ENCODE data around the gene IRF6.

The IRF6 gene

DNA sequence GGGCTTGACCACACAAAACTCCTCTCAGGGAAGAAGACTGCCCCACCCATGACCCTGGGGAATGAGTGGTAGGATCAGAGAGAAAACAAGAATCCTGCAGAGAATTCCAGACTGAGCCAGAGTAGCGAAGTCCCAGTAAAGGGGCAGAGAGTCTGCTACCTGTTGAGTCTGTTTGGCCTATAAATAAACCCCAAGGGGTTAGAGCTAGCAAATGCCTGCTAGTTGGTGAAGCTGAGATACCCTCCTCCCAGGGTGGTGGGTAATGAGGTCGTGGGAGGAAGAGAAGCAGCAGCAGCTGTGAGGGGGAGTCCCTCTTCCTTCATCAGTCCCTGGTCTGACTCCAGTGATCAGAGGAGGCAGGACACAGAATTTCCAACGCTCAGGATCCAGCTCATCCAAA lies 47.5 kb downstream of the IRF6 start:
- ChIA-PET CTCF (interaction anchor here (1.0 to 1.8 kb wide), 2 partner anchors 12 to 65 kb away, joined by 4 read pairs; no protein-coding TSS in a partner anchor), POLR2A (no interaction called here)
- no peak for TF ChIP-seq CTCF (IDR thresholded peaks at IDR 0.05; ENCODE audit: insufficient read depth, low read length, missing control alignments)
- no peak for DNase-seq (ENCODE audit: low read depth, low spot score)
- no peak overlapping the region for H3K4me3 ChIP-seq (ENCODE audit: low read depth, low read length)

- DNase-seq (ENCODE audit: low read depth, low spot score) = no peak
- POLR2A ChIA-PET = no interaction called here
- TF ChIP-seq CTCF (IDR thresholded peaks at IDR 0.05; ENCODE audit: insufficient read depth, low read length, missing control alignments) = no peak
- no peak overlapping the region for H3K4me3 ChIP-seq (ENCODE audit: low read depth, low read length)
- CTCF ChIA-PET = interaction anchor here (0.9 to 1.8 kb wide), 3 partner anchors 9 to 11 kb away, joined by 4 to 8 read pairs (median 7); no protein-coding TSS in a partner anchor
Observed at GRCh38 chr1:209756615-209757445, 49.1 kb downstream of the IRF6 start.

GRCh38 chr1:209755926-209756614 lies 49.9 kb downstream of the IRF6 start, which contains the start of gene TRAF3IP3:
TSS of gene TRAF3IP3 (plus strand) at chr1:209756053. CDS start at chr1:209760040, 3,987 bp downstream.
- DNase-seq (ENCODE audit: low read depth, low spot score) = no peak
- TF ChIP-seq CTCF (IDR thresholded peaks at IDR 0.05; ENCODE audit: insufficient read depth, low read length, missing control alignments) = no peak
- ChIA-PET POLR2A (no interaction called here), CTCF (interaction anchor here (0.9 to 2.1 kb wide), 5 partner anchors 8 to 68 kb away, joined by 5 to 8 read pairs (median 7); no protein-coding TSS in a partner anchor)
- H3K4me3 ChIP-seq (ENCODE audit: low read depth, low read length) = no peak within 1 kb of the TSS

DNA sequence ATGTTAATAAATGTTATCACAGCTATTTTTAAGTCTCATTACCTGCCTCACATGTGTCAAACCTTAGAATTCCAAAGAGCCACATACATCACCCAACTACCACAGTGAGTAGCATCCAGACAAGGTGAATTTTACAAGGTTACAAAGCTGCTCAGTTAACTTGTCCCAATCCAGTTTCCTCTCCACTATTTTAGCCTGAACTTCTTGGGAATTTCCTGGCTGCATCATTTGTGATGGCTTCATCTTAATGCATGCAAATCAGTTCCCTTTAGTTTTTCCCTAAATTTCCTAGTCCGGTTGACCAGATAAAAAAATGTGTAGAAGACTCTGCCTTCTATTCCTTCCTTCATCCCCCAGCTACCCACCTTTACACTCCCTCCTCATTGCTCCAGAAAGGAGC lies 50.7 kb downstream of the IRF6 start:
- no peak overlapping the region for H3K4me3 ChIP-seq (ENCODE audit: low read depth, low read length)
- POLR2A ChIA-PET = no interaction called here
- CTCF ChIA-PET = interaction anchor here (1.2 to 2.1 kb wide), 5 partner anchors 8 to 68 kb away, joined by 3 to 8 read pairs (median 7); no protein-coding TSS in a partner anchor
- no peak for TF ChIP-seq CTCF (IDR thresholded peaks at IDR 0.05; ENCODE audit: insufficient read depth, low read length, missing control alignments)
- no peak for DNase-seq (ENCODE audit: low read depth, low spot score)

GRCh38 chr1:209752890-209753289 lies 53.1 kb downstream of the IRF6 start:
- DNase-seq (ENCODE audit: low read depth, low spot score) = no peak
- POLR2A ChIA-PET = no interaction called here
- no peak for TF ChIP-seq CTCF (IDR thresholded peaks at IDR 0.05; ENCODE audit: insufficient read depth, low read length, missing control alignments)
- CTCF ChIA-PET = interaction anchor here (0.9 to 1.4 kb wide), 3 partner anchors 9 to 17 kb away, joined by 3 to 4 read pairs (median 3); no protein-coding TSS in a partner anchor
- no peak overlapping the region for H3K4me3 ChIP-seq (ENCODE audit: low read depth, low read length)

Data from AG04449 (cell line).